Inflammatory macrophage (primary cell): ENCODE results near the gene KRT83.

ENCODE experiments used
- DNase-seq, 2 donors: peaks; one replicate each; pipeline ENCODE4 v3.0.0-alpha.2; 2020 to 2022

Gene KRT83

DNA sequence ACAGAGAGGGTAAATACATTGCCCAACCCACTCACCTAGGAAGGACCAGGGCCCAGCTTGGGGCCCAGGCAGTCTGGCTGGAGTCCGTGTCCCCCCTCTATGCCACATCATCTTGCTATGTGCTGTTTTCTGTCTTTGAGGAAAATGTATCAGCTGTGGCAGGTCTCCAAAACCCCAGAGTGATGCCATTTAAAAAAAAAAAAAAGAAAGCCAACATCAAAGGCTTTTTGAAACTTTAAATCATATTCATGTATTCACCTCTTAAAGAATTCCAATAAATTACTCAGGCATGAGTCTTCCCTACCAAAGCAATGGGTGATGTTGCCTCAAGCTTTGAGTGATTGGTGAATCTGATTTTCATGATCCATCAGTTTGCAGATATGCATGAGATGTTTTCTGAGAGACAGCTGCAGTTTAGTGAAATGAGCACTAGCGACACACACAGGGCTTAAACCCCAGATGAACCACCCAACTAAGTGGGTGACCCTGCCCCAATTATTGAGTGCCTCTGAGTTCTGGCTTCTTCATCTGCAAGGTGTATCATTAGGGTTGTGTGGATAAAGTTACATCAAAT is 35.9 kb downstream of the KRT83 start:
- no peak for DNase-seq

- no peak for DNase-seq
Measured at GRCh38 chr12:52284562-52285171, 36.5 kb downstream of the KRT83 start.

DNA sequence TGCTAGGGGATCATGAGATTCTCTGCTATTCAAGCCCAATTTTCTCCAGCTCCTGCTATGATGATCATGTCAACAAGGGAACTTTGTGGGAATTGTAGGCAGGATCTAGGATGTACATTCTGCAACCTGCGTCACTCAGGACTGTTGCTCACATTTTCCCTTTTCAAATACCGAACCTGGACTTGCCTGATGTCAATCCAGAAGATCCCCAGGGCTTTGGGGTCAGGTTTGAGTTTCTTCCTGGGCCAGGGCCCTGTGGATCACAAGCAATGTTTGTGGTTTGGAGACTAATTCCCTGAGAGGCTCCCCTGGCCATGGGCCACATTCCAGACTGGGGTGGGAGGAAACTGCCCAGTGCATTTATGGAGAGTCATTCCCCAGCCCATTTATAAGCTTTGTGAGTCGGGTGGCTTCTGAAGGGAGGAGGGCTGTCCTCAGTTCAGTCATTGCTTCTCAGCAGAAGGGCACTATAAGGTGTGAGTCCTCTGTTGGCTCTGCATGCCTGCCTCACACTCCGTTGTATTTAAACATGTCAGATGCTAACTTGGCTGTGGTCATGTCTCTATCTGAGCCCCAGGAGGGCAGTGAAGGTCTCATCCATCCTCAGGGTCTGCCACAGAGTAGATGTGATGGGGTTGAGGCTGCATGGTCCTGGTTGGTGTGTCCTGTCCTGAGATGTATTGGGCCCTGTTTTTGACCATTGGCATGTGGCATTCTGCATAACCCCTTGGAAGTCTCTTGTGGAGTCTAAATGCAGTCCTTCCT is 40.2 kb downstream of the KRT83 start:
- no peak for DNase-seq

DNA sequence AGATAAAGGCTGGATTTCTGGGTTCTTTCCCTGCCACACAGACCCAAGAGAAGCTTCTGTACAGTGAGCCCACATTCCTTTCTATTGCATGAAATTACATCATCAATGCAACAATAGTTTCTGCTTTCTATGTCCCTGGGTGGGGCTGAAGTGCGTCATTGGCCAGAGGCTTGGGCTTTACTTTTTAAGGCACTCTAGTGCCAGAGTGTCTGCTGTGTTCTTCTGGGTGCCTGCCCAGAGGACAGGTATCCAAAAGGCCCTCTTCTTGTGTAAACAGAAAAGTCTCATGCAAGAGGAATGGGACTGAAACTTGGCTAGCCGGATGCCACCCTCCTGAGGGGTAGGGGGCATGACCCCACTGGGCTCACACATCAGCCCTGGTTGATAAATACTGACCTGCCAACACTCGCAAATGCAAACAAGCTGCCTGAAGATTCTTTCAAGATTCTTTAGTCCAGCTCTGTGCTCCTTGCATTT is 40.8 kb downstream of the KRT83 start:
- peak; percentile 84 to 85 for DNase-seq

- no peak for DNase-seq
Measured at GRCh38 chr12:52279422-52280318, 41.5 kb downstream of the KRT83 start.

- DNase-seq: peak; percentile 75 to 80
Measured at GRCh38 chr12:52278575-52279421, 42.4 kb downstream of the KRT83 start.

DNA sequence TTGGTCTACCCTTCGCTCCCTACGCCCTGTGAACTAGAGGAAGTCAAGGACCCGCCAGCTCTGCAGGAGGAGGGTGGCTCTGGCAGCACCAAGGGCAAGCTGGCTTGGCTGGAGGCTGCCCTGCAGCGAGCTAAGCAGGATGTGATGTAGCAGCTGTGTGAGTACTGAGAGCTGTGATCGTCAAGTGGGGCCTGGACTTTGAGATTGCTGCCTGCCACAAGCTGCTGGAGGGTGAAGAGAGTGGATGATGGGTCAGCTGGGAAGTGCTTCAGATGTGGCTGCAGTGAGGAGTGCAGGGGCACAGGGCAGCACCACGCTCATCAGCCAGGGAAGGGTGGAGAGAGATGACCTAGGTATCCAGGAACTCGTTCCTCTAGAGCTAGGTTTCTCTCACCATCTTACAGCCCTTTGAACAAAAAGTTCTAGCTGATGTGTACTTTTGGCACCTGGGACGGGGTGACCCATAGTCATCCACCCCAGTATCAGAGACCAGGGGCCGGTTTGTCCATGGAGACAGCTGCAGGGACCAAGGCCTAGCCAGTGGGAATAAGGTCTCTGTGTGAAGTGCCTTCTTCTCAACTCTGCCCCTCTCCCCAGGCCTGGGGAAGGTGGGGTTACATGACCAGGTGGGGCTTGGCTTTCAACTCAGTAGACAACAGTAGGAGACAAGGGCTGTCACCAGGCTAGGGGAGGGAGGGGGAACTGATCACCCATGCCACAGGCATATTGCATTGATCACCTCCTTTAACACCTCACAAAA is 43.5 kb downstream of the KRT83 start:
- DNase-seq: no peak

DNA sequence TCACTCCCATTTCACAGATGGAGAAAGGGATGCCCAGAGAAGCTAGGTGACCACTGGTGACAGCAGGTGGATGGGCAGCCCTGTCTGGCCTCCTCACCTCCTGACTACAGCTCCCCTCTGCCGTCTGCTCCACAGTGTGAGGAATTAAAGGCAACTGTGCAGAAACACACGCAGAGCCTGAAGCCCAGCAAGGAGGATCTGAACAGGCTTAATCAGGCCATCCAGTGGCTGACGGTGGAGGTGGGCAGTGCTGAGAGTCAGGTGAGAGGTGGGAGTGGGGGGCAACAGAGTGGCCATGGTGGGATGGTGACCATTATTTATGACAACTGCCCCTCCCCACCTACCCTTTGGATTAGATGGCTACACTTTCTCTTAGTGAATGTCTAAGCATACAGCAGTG is 45.5 kb downstream of the KRT83 start:
- DNase-seq: no peak

- no peak for DNase-seq
Measured at GRCh38 chr12:52274521-52275120, 46.6 kb downstream of the KRT83 start, which contains the start of gene KRT86. TSS of gene KRT86 (plus strand) at chr12:52274645. CDS start at chr12:52301917, 27,272 bp downstream.

DNA sequence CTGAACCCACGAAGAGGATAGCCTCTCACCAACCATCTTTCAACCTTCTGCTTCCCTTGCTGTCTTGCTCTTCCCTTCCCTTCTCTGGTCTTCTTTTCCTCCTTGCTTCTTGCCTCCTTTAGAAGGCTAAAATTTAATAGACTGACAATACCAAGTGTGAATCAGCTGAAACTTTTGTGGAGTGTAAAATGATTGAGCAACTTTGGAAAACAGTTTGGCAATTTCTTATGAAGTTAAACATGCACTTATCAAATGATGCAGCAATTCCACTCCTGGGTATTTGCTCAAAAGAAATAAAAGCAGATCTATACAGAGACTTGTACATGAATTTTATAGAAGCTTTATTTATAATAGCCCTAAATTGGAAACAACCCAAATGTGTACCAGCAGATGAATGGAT is 50.0 kb downstream of the KRT83 start:
- peak in 1 of 2 donors; percentile 27 for DNase-seq

DNA sequence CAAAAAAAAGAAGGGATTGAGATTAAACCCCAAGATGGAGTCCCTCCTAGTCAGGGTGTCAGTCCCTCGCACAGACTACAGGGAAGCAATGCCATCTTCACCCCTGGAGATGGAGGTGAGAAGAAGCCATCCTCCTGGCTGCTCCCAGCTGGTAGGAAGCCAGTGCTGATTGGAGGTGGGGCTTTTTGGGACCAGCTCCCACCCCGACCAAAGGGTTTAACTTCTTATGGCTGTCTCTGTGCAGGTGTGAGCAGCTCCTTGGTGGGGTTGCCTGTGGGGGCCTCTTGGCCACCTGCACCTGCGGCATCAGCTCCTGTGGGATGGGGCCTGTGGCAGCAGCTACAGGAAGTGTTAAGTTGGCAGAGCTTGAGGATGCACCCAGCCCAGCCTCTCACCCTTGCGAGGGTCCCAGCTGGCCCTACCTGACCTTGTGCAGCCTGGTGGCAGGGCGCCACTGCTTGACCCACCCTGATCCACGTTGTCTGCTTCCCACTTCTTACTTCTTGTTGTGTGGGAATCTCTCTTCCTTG is 50.6 kb downstream of the KRT83 start:
- DNase-seq: no peak

GRCh38 chr12:52268212-52268611 is 53.0 kb downstream of the KRT83 start:
- no peak for DNase-seq

DNA sequence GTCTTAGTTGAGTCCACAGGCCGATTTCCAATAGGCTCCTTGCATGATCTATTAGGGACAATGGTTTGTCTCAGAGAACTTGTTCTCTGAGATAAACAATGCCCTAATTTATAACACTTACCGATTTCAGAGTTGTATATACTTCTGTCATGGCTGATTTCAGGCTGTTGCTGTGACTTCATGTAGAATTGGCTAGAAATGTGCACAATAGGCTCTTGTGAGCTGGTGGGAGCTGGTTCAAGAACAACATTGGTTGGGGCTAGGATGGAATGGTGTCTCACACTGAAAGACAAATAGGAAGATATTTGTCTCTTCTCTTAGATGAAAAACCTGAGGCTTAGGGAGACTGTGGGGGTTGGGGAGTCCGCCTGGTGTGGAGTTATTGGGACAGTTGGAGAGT is 53.5 kb downstream of the KRT83 start:
- DNase-seq: no peak

DNA sequence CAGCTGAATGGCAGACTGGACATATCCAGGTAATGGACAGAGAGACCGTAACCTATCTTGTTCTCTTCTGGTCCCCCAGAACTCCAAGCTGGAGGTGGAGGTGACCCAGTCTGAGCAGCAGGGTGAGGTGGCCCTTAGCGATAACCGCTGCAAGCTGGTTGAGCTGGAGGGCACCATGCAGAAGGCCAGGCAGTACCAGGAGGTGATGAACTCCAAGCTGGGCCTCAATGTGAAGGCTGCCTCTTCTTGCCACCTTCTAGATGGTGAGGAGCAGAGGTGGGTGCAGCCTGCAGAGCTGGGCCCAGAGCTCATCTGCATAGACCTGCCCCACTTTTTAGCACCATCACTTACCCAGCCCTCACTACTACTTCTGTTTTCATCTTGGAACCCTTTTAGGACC is 53.9 kb downstream of the KRT83 start:
- no peak for DNase-seq

- DNase-seq: no peak
Measured at GRCh38 chr12:52266514-52266913, 54.7 kb downstream of the KRT83 start.

- DNase-seq: no peak
Measured at GRCh38 chr12:52264435-52264825, 56.8 kb downstream of the KRT83 start.
